Neural cell (in vitro differentiated cells): ENCODE measurements around the gene TMEM86A. TPM values are rescaled to one million over a fixed set of nuclear protein-coding genes. Genes with fewer than 3 reads are reported as not detected.
"Not testable (repeated sequence)": the region's sequence is repeated elsewhere in the genome, so short reads cannot be mapped to it uniquely, and the experiment has no call there.

Experiments
- H2AFZ ChIP-seq: fragments of 200-600, 300-800 bp; sonication (generic), shearing (Covaris generic); 2 replicates; pipeline ENCODE4 v1.6.0; 2014; ENCODE audit warnings: low read depth, mild to moderate bottlenecking, antibody characterized with exemption, low read length, moderate library complexity
- H3F3A ChIP-seq: fragments of 200-600 bp; shearing (Covaris generic); 2 replicates; pipeline ENCODE4 v1.6.1; 2016; ENCODE audit warnings: mild to moderate bottlenecking, moderate library complexity, mixed read lengths, antibody characterized with exemption, low read length; ENCODE audit not compliant: insufficient read depth, poor library complexity, severe bottlenecking
- H3K27ac ChIP-seq: fragments of 200-600, 300-800 bp; sonication (generic), shearing (Covaris generic); 2 replicates; pipeline ENCODE4 v1.5.1; 2014; ENCODE audit warnings: mild to moderate bottlenecking, low read length, moderate library complexity
- H3K27me3 ChIP-seq: fragments of 300-800, 200-600 bp; sonication (generic), shearing (Covaris generic); 2 replicates; pipeline ENCODE4 v1.6.0; 2014; ENCODE audit warnings: mild to moderate bottlenecking, low read depth, low read length, moderate library complexity; ENCODE audit not compliant: insufficient read depth
- H3K36me3 ChIP-seq: fragments of 300-800, 200-600 bp; sonication (generic), shearing (Covaris generic); 2 replicates; pipeline ENCODE4 v1.5.1; 2014; ENCODE audit warnings: mild to moderate bottlenecking, antibody characterized with exemption, low read length, moderate library complexity; ENCODE audit not compliant: insufficient read depth
- H3K4me2 ChIP-seq: fragments of 300-800, 200-600 bp; sonication (generic), shearing (Covaris generic); 2 replicates; pipeline ENCODE4 v1.6.0; 2014; ENCODE audit warnings: mild to moderate bottlenecking, low read length
- H3K4me3 ChIP-seq: fragments of 300-800, 200-600 bp; sonication (generic), shearing (Covaris generic); 2 replicates; pipeline ENCODE4 v1.5.1; 2014; ENCODE audit warnings: mild to moderate bottlenecking, low read length, moderate library complexity
- H3K79me2 ChIP-seq: fragments of 200-600 bp; shearing (Covaris generic); replicated peaks from 2 replicates; pipeline ENCODE4 v1.6.0; 2014; ENCODE audit warnings: mild to moderate bottlenecking, low read length, moderate library complexity; ENCODE audit not compliant: insufficient read depth
- H3K9ac ChIP-seq: fragments of 300-800, 200-600 bp; sonication (generic), shearing (Covaris generic); 2 replicates; pipeline ENCODE4 v1.6.1; 2016; ENCODE audit warnings: mild to moderate bottlenecking, low read length, mixed read lengths
- H3K9me2 ChIP-seq: fragments of 200-600 bp; shearing (Covaris generic); 2 replicates; pipeline ENCODE4 v1.6.1; 2016; ENCODE audit warnings: mild to moderate bottlenecking, low read length, mixed read lengths; ENCODE audit not compliant: insufficient read depth
- H3K9me3 ChIP-seq: fragments of 200-600, 300-800 bp; sonication (generic), shearing (Covaris generic); 2 replicates; pipeline ENCODE4 v1.6.1; 2016; ENCODE audit warnings: mild to moderate bottlenecking, mixed run types, low read length, moderate library complexity, mixed read lengths
- H4K20me1 ChIP-seq: fragments of 200-600 bp; shearing (Covaris generic); 2 replicates; pipeline ENCODE4 v1.6.1; 2016; ENCODE audit warnings: mild to moderate bottlenecking, mixed run types; ENCODE audit not compliant: insufficient read depth
- CTCF ChIP-seq: fragments of 450-650 bp; IDR thresholded peaks from 2 replicates; pipeline ENCODE4 v1.5.1; 2014; ENCODE audit warnings: antibody characterized with exemption, mild to moderate bottlenecking, moderate library complexity; ENCODE audit not compliant: poor library complexity, severe bottlenecking
- EP300 ChIP-seq: fragments of 450-650 bp; conservative IDR thresholded peaks from 2 replicates; pipeline ENCODE4 v1.6.1; 2014; ENCODE audit warnings: antibody characterized with exemption, mild to moderate bottlenecking, moderate library complexity; ENCODE audit not compliant: poor library complexity, severe bottlenecking
- EZH2 ChIP-seq: fragments of 200-600, 300-800 bp; shearing (Covaris generic), sonication (generic); IDR thresholded peaks from 2 replicates; pipeline ENCODE4 v1.6.1; 2014; ENCODE audit warnings: antibody characterized with exemption, low read length, borderline replicate concordance, mild to moderate bottlenecking; ENCODE audit not compliant: insufficient read depth, poor library complexity, severe bottlenecking
- MXI1 ChIP-seq: fragments of 450-650 bp; conservative IDR thresholded peaks from 2 replicates; pipeline ENCODE4 v1.6.1; 2014; ENCODE audit warnings: antibody characterized with exemption, mild to moderate bottlenecking; ENCODE audit not compliant: poor library complexity, severe bottlenecking
- POLR2AphosphoS5 ChIP-seq: IDR thresholded peaks from 2 replicates; pipeline ENCODE4 v1.6.1; 2012
- RAD21 ChIP-seq: fragments of 450-650 bp; conservative IDR thresholded peaks from 2 replicates; pipeline ENCODE4 v1.6.1; 2014; ENCODE audit warnings: antibody characterized with exemption, mild to moderate bottlenecking, moderate library complexity
- REST ChIP-seq: IDR thresholded peaks from 2 replicates; pipeline ENCODE4 v1.6.1; 2012; ENCODE audit warnings: borderline replicate concordance
- SMC3 ChIP-seq: fragments of 450-650 bp; conservative IDR thresholded peaks from 2 replicates; pipeline ENCODE4 v1.6.1; 2014; ENCODE audit warnings: antibody characterized with exemption, mild to moderate bottlenecking, moderate library complexity; ENCODE audit not compliant: poor library complexity
- TAF1 ChIP-seq: IDR thresholded peaks from 2 replicates; pipeline ENCODE4 v1.6.1; 2012; ENCODE audit warnings: low read depth
- polyA plus RNA-seq: library from polyadenylated mRNA; depleted of rRNA; stranded (reverse); fragments of >200 nt; gene quantifications from 2 replicates; pipeline ENCODE4 v1.2.3, GENCODE V29; 2014

The TMEM86A gene
- polyA plus RNA-seq, 1 donor from 2014 or later: 3.3 TPM

GRCh38 chr11:18657673-18658072 is 40.9 kb upstream of the TMEM86A start:
- no peak overlapping the region for H3K4me2 ChIP-seq
- no peaks in the 10 kb centered on the region for H3K9me2 ChIP-seq
- no peaks in the 10 kb centered on the region for H3K79me2 ChIP-seq
- H3F3A ChIP-seq: no peaks in the 10 kb centered on the region
- H3K36me3 ChIP-seq: no peaks in the 10 kb centered on the region
- no peak overlapping the region for H3K4me3 ChIP-seq
- no peaks in the 10 kb centered on the region for H3K9me3 ChIP-seq
- no peak overlapping the region for H3K27ac ChIP-seq
- H4K20me1 ChIP-seq: no peaks in the 10 kb centered on the region
- TF ChIP-seq EP300 (no peak), CTCF (no peak)
- no peak overlapping the region for H2AFZ ChIP-seq
- H3K27me3 ChIP-seq: no peaks in the 10 kb centered on the region
- no peak overlapping the region for H3K9ac ChIP-seq

- not testable (repeated sequence) for H3K27ac ChIP-seq, H3K4me3 ChIP-seq, H3K9me2 ChIP-seq, H3K9ac ChIP-seq, H3K27me3 ChIP-seq, H3K79me2 ChIP-seq, H2AFZ ChIP-seq, H3F3A ChIP-seq, H3K4me2 ChIP-seq, H3K9me3 ChIP-seq, H4K20me1 ChIP-seq, H3K36me3 ChIP-seq
These were observed 33.2 kb upstream of the TMEM86A start for GRCh38 chr11:18665353-18665872.

DNA sequence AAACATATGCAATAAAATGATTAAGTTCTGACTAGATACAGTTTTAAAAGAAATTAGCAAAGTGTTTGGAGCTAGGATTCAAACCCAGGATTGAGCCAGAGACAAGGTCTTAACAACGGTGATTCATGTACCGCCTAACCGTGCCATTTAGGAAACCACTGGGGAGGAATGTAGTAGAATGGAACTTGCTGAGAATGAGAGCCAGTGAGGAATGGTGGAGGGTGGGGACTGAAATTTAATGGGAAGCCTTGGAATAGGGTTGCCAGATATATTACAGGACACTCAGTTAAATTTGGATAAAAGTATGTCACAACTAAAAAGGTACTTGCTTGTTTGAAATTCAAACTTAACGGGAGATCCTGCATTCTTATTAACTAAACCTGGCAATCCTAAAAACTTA is 30.4 kb upstream of the TMEM86A start:
- H3K79me2 ChIP-seq: no peaks in the 10 kb centered on the region
- no peak overlapping the region for H3K9ac ChIP-seq
- TF ChIP-seq CTCF: no peak
- no peak for TF ChIP-seq POLR2AphosphoS5
- no peak for TF ChIP-seq REST
- no peak for TF ChIP-seq SMC3
- TF ChIP-seq EP300: no peak
- no peak for TF ChIP-seq TAF1
- no peak for TF ChIP-seq EZH2
- no peak for TF ChIP-seq RAD21
- no peak for TF ChIP-seq MXI1
- no peaks in the 10 kb centered on the region for H3K36me3 ChIP-seq
- H3K27me3 ChIP-seq: no peaks in the 10 kb centered on the region
- no peaks in the 10 kb centered on the region for H4K20me1 ChIP-seq
- no peak overlapping the region for H3K4me2 ChIP-seq
- no peak overlapping the region for H2AFZ ChIP-seq
- no peaks in the 10 kb centered on the region for H3K9me2 ChIP-seq
- no peaks in the 10 kb centered on the region for H3K9me3 ChIP-seq
- H3F3A ChIP-seq: no peaks in the 10 kb centered on the region
- H3K4me3 ChIP-seq: no peak overlapping the region
- no peak overlapping the region for H3K27ac ChIP-seq
